IMR-90 (cell line): ENCODE results near the gene TEC.

ENCODE experiments used
- BHLHE40 ChIP-seq: fragments of 150-350 bp; IDR thresholded peaks from 2 replicates; pipeline ENCODE4 v1.6.1; 2016; ENCODE audit warnings: mild to moderate bottlenecking, low read depth, low read length
- CEBPB ChIP-seq: IDR thresholded peaks from 2 replicates; pipeline ENCODE4 v1.6.1; 2012; ENCODE audit warnings: low read depth, low read length, improper control_type of control experiment
- CTCF ChIP-seq: conservative IDR thresholded peaks from 2 replicates; pipeline ENCODE4 v1.5.1; 2012; ENCODE audit warnings: mild to moderate bottlenecking, low read depth, low read length, improper control_type of control experiment
- FOS ChIP-seq: fragments of 150-350 bp; IDR thresholded peaks from 2 replicates; pipeline ENCODE4 v1.6.1; 2016; ENCODE audit warnings: low read depth, low read length
- MAFK ChIP-seq: IDR thresholded peaks from 2 replicates; pipeline ENCODE4 v1.6.1; 2012; ENCODE audit warnings: low read depth, low read length, improper control_type of control experiment
- MAZ ChIP-seq: IDR thresholded peaks from 2 replicates; pipeline ENCODE4 v1.6.1; 2012; ENCODE audit warnings: low read depth, mild to moderate bottlenecking, low read length, improper control_type of control experiment, moderate library complexity, borderline replicate concordance
- MXI1 ChIP-seq: IDR thresholded peaks from 2 replicates; pipeline ENCODE4 v1.6.1; 2012; ENCODE audit warnings: low read depth, mild to moderate bottlenecking, low read length, moderate library complexity, borderline replicate concordance
- NFE2L2 ChIP-seq: fragments of 150-350 bp; IDR thresholded peaks from 2 replicates; pipeline ENCODE4 v1.6.1; 2016; ENCODE audit warnings: low read depth, mild to moderate bottlenecking, low read length
- POLR2A ChIP-seq: IDR thresholded peaks from 2 replicates; pipeline ENCODE4 v1.6.1; 2012; ENCODE audit warnings: mild to moderate bottlenecking, low read depth, low read length
- RCOR1 ChIP-seq: IDR thresholded peaks from 2 replicates; pipeline ENCODE4 v1.6.1; 2012; ENCODE audit warnings: mild to moderate bottlenecking, low read length, improper control_type of control experiment; ENCODE audit not compliant: insufficient replicate concordance
- RFX5 ChIP-seq: IDR thresholded peaks from 2 replicates; pipeline ENCODE4 v1.8.0; 2012; ENCODE audit warnings: low read depth, mild to moderate bottlenecking, low read length, moderate library complexity
- SMC3 ChIP-seq: fragments of 150-350 bp; IDR thresholded peaks from 2 replicates; pipeline ENCODE4 v1.6.1; 2016; ENCODE audit warnings: low read depth, mild to moderate bottlenecking, antibody characterized with exemption, low read length, moderate library complexity
- TF ChIP-seq, protein P1 (sequence below): fragments of 150-350 bp; IDR thresholded peaks from 2 replicates; pipeline ENCODE4 v1.6.1; 2016; ENCODE audit warnings: low read depth, mild to moderate bottlenecking, low read length, moderate library complexity, borderline replicate concordance

GRCh38 chr4:48305508-48305907 lies 35.9 kb upstream of the TEC start:
- TF ChIP-seq NFE2L2 (no peak), CTCF (no peak), SMC3 (no peak), POLR2A (no peak), RFX5 (no peak), CEBPB (no peak), FOS (no peak), MXI1 (no peak), RCOR1 (no peak), MAZ (no peak), MAFK (no peak), BHLHE40 (no peak)
- TF ChIP-seq, protein P1, sequence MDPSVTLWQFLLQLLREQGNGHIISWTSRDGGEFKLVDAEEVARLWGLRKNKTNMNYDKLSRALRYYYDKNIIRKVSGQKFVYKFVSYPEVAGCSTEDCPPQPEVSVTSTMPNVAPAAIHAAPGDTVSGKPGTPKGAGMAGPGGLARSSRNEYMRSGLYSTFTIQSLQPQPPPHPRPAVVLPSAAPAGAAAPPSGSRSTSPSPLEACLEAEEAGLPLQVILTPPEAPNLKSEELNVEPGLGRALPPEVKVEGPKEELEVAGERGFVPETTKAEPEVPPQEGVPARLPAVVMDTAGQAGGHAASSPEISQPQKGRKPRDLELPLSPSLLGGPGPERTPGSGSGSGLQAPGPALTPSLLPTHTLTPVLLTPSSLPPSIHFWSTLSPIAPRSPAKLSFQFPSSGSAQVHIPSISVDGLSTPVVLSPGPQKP = no peak
